Heart left ventricle (tissue), 16 donors: ENCODE data around the gene ZNF148. TPM values are rescaled to one million over a fixed set of nuclear protein-coding genes. Genes with fewer than 3 reads are reported as not detected.

Source experiments
- ATAC-seq, 4 donors: fragments of 200-7000 bp; cut with Tn5 transposase; one replicate each; pipeline ENCODE4 v1.9.1; 2020 to 2022; ENCODE audit warnings: moderate library complexity in 4 of 4, mild to moderate bottlenecking in 3 of 4, moderate number of reproducible peaks in 1 of 4
- DNase-seq, 5 donors: peaks; one replicate each; pipeline ENCODE4 v3.0.0-alpha.2; 2020
- H3K27ac ChIP-seq, 12 donors: fragments of 200-600 bp; sonication (generic) in 4 of 12; one replicate each; pipeline versions ENCODE4 v1.5.0 to v1.8.0; 2016 to 2022; ENCODE audit warnings: mild to moderate bottlenecking in 2 of 12
- H3K27me3 ChIP-seq, 9 donors: fragments of 200-600 bp; sonication (generic) in 2 of 9; one replicate each; pipeline versions ENCODE4 v1.5.1 to v1.8.0; 2016 to 2022; ENCODE audit warnings: mild to moderate bottlenecking in 3 of 9
- H3K36me3 ChIP-seq, 9 donors: fragments of 200-600 bp; sonication (generic) in 2 of 9; one replicate each; pipeline versions ENCODE4 v1.5.0 to v1.8.0; 2018 to 2022; ENCODE audit warnings: mild to moderate bottlenecking in 2 of 9
- H3K4me1 ChIP-seq, 12 donors: fragments of 200-600 bp; sonication (generic) in 4 of 12; one replicate each; pipeline versions ENCODE4 v1.5.0 to v1.8.0; 2016 to 2022; ENCODE audit warnings: mild to moderate bottlenecking in 3 of 12
- H3K4me3 ChIP-seq, 12 donors: fragments of 200-600 bp; sonication (generic) in 4 of 12; one replicate each; pipeline versions ENCODE4 v1.5.0 to v1.8.0; 2017 to 2022; ENCODE audit warnings: mild to moderate bottlenecking in 9 of 12, moderate library complexity in 4 of 12
- H3K9me3 ChIP-seq, 12 donors: fragments of 200-600 bp; sonication (generic) in 4 of 12; one replicate each; pipeline versions ENCODE4 v1.5.0 to v1.8.0; 2016 to 2022; ENCODE audit warnings: mild to moderate bottlenecking in 1 of 12
- CTCF ChIP-seq, 12 donors: fragments of 200-600 bp; sonication (generic) in 4 of 12; IDR thresholded peaks; one replicate each; pipeline versions ENCODE4 v1.5.0 to v1.8.0; 2018 to 2022; ENCODE audit warnings: antibody characterized with exemption in 12 of 12, mild to moderate bottlenecking in 5 of 12
- POLR2A ChIP-seq, 2 donors: fragments of 450-650 bp; IDR thresholded peaks; one replicate each; pipeline ENCODE4 v1.6.1; 2017; ENCODE audit warnings: antibody characterized with exemption in 2 of 2, mild to moderate bottlenecking in 2 of 2, moderate library complexity in 2 of 2
- WGBS, 4 donors: extraction: QIAGEN DNeasy Blood & Tissue Kit in 2 of 4; methylation state at CpG; one replicate each; pipeline versions ENCODE4 v1.1.5 to v1.1.7; 2013 to 2018; 5-methylcytosine and 5-hydroxymethylcytosine counted together
- intact Hi-C, 10 donors: fragments of 100-400 bp; cut with DNase I; formaldehyde crosslinking; loops; one replicate each; pipeline versions ENCODE4 v1.11.1 to v1.14.2; 2022
- polyA plus RNA-seq, 2 donors: library from polyadenylated mRNA; stranded (reverse); fragments of 200-250 nt; gene quantifications; one replicate each; pipeline ENCODE4 v1.2.3, GENCODE V29; 2013
- total RNA-seq, 9 donors: library from RNA; depleted of rRNA in 2 of 9; stranded (reverse); fragments of >200 nt in 2 of 9; fragmentation: NEBNext Ultra II Directional in 3 of 9; extraction: Animal tissue kit (Norgen Biotek cat#: 25700) in 3 of 9; gene quantifications; one replicate each; pipeline versions ENCODE4 v1.1.0 to v1.2.4, GENCODE V29; 2016 to 2023
- donor health status: ischemic (EF 13 %, LVEDD 7.1; RV severe dilation, severe dysfunction).
- donor health status: healthy with polysubstance abuse.
- donor health status: DM: no; HTN: yes; CAD: no.
- donor health status: DM: no; HTN: no; CAD: no.
- donor health status: ischemic (EF 25% LVEDD 6.9; RV normal size, moderate dysfunction).
- donor health status: ischemic (EF 25% LVEDD 5.7; RV mildly dilated, moderate dysfunction).
- donor health status: healthy.
- donor health status: DM: yes; HTN: yes; CAD: no.
- donor health status: ischemic (EF 35%, LVEDD 5.7; RV mildly dilated, moderate dysfunction).
- donor health status: nonischemic (EF 11% LVEDD 7.7; RV severe dilation, severe dysfunction).
- donor health status: DM: yes; HTN: yes; CAD: no.
- donor health status: PGD.
- donor health status: ischemic (EF 29% LVEDD 5.4; RV normal size, mild dysfunction).
- donor health status: nonischemic (EF 23%, LVEDD 6.1; RV moderate dilation, normal function).

Gene ZNF148
- total and polyA plus RNA-seq, 11 donors, result 4.5 to 62.4 (median 39.0) TPM

- no peak for ATAC-seq
- Histone ChIP-seq H3K9me3 (no peaks in the 10 kb centered on the region), H3K36me3 (no peaks in the 10 kb centered on the region), H3K4me1 (peaks cover 0 to 4% (median 0%) of the 10 kb centered on the region in 12 donors), H3K27me3 (no peaks in the 10 kb centered on the region), H3K4me3 (no peak overlapping the region), H3K27ac (no peak overlapping the region)
- no peak for DNase-seq
- intact Hi-C loops, result loop anchor here in 1 of 10 donors (10.0 kb wide), 1 partner anchor 246 kb away; no protein-coding TSS in a partner anchor
- WGBS, 4 donors, result 93 to 100% (median 99%) methylated on average over 2 of the region's 2 CpGs
- TF ChIP-seq CTCF (IDR thresholded peaks at IDR 0.05) (no peak), POLR2A (IDR thresholded peaks at IDR 0.05) (no peak)
These were observed 186.2 kb downstream of the ZNF148 start for GRCh38 chr3:125188955-125189354.

- no peaks in the 10 kb centered on the region for H3K27me3 ChIP-seq
- ATAC-seq (no peak), DNase-seq (no peak)
- no peaks in the 10 kb centered on the region for H3K9me3 ChIP-seq
- H3K4me1 ChIP-seq, result peaks cover 0 to 4% (median 0%) of the 10 kb centered on the region in 12 donors
- intact Hi-C loops, result loop anchor here in 1 of 10 donors (10.0 kb wide), 1 partner anchor 247 kb away; no protein-coding TSS in a partner anchor
- H3K27ac ChIP-seq, result no peak overlapping the region
- no peaks in the 10 kb centered on the region for H3K36me3 ChIP-seq
- no peak overlapping the region for H3K4me3 ChIP-seq
- WGBS, 4 donors, result 56 to 71% (median 64%) methylated on average over 5 of the region's 5 CpGs
- TF ChIP-seq CTCF (IDR thresholded peaks at IDR 0.05) (no peak), POLR2A (IDR thresholded peaks at IDR 0.05) (no peak)
These were observed 187.6 kb downstream of the ZNF148 start for GRCh38 chr3:125187599-125187910.

- no peaks in the 10 kb centered on the region for H3K9me3 ChIP-seq
- no peaks in the 10 kb centered on the region for H3K27me3 ChIP-seq
- ATAC-seq (no peak), DNase-seq (no peak)
- no peak for TF ChIP-seq CTCF (IDR thresholded peaks at IDR 0.05)
- TF ChIP-seq POLR2A (IDR thresholded peaks at IDR 0.05), result no peak
- H3K27ac ChIP-seq, result no peak overlapping the region
- peaks cover 0 to 4% (median 0%) of the 10 kb centered on the region in 12 donors for H3K4me1 ChIP-seq
- intact Hi-C loops, result loop anchor here in 1 of 10 donors (10.0 kb wide), 1 partner anchor 248 kb away; no protein-coding TSS in a partner anchor
- 94 to 96% (median 94%) methylated on average over 20 of the region's 20 CpGs for WGBS, 4 donors
- no peaks in the 10 kb centered on the region for H3K36me3 ChIP-seq
- H3K4me3 ChIP-seq, result no peak overlapping the region
These were observed 188.1 kb downstream of the ZNF148 start for GRCh38 chr3:125186800-125187598.

- H3K27ac ChIP-seq, result no peak overlapping the region
- TF ChIP-seq CTCF (IDR thresholded peaks at IDR 0.05), result no peak
- no peak for TF ChIP-seq POLR2A (IDR thresholded peaks at IDR 0.05)
- WGBS, 4 donors, result 62 to 69% (median 66%) methylated on average over 10 of the region's 10 CpGs
- H3K9me3 ChIP-seq, result no peaks in the 10 kb centered on the region
- no peaks in the 10 kb centered on the region for H3K27me3 ChIP-seq
- H3K36me3 ChIP-seq, result no peaks in the 10 kb centered on the region
- peaks cover 0 to 4% (median 0%) of the 10 kb centered on the region in 12 donors for H3K4me1 ChIP-seq
- DNase-seq (no peak), ATAC-seq (peak in 1 of 4 donors; percentile 46)
- intact Hi-C loops, result loop anchor here in 1 of 10 donors (10.0 kb wide), 1 partner anchor 248 kb away; no protein-coding TSS in a partner anchor
- no peak overlapping the region for H3K4me3 ChIP-seq
These were observed 188.8 kb downstream of the ZNF148 start for GRCh38 chr3:125186261-125186787.
